Measurements from ENCODE around the gene ZNF540.

DNA sequence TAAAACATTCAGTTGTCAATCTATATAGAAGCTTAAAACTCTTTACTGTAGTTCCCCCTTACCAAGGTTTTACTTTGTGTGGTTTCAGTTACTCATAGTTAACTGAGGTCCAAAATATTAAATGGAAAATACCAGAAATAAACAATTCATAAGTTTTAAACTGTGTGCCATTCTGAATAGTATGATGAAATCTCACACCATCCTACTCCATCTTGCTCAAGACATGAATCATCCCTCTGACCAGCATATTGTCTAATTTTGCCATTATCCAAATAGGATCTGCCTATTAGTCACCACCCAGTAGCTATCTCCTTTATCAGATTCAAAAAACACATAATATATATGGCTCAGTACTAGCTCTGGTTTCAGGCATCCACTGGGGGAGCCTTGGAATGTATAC lies 22.5 kb upstream of the ZNF540 start:
- TF ChIP-seq CTCF (IDR thresholded peaks at IDR 0.05; ENCODE audit: low read depth, low read length): no peak
- TF ChIP-seq, protein P1, sequence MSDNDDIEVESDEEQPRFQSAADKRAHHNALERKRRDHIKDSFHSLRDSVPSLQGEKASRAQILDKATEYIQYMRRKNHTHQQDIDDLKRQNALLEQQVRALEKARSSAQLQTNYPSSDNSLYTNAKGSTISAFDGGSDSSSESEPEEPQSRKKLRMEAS (IDR thresholded peaks at IDR 0.05; ENCODE audit: low read depth, low read length): no peak
- TF ChIP-seq POLR2A (IDR thresholded peaks at IDR 0.05; ENCODE audit: extremely low read depth, insufficient read length): no peak
